Testis (tissue), 3 donors: Measurements from ENCODE around the gene SLC4A3. TPM values are rescaled to one million over a fixed set of nuclear protein-coding genes. Genes with fewer than 3 reads are reported as not detected.

Source experiments
- DNase-seq: peaks from one replicate; pipeline ENCODE4 v3.0.0-alpha.2; 2019
- H3K27ac ChIP-seq, 2 donors: fragments of 200-600 bp; sonication (generic); one replicate each; pipeline ENCODE4 v1.5.1; 2019
- H3K27me3 ChIP-seq: fragments of 200-600 bp; sonication (generic); one replicate; pipeline ENCODE4 v1.5.1; 2019
- H3K36me3 ChIP-seq: fragments of 200-600 bp; sonication (generic); one replicate; pipeline ENCODE4 v1.5.1; 2017; ENCODE audit warnings: low read depth; ENCODE audit errors: missing control alignments
- H3K4me1 ChIP-seq: fragments of 200-600 bp; sonication (generic); one replicate; pipeline ENCODE4 v1.5.1; 2019
- H3K4me3 ChIP-seq, 2 donors: fragments of 200-600 bp; sonication (generic); one replicate each; pipeline ENCODE4 v1.5.1; 2017 to 2019
- H3K9me3 ChIP-seq: fragments of 200-600 bp; sonication (generic); one replicate; pipeline ENCODE4 v1.5.1; 2017
- CTCF ChIP-seq, 3 experiments: fragments of 450-650 bp in 2 of 3; fragments of 200-600 bp in 1 of 3; sonication (generic) in 1 of 3; IDR thresholded peaks; one replicate each; pipeline ENCODE4 v1.5.1; 2016 to 2019; ENCODE audit warnings: antibody characterized with exemption in 3 of 3, mild to moderate bottlenecking in 2 of 3, moderate library complexity in 1 of 3
- POLR2A ChIP-seq: fragments of 450-650 bp; IDR thresholded peaks from one replicate; pipeline ENCODE4 v1.6.1; 2017; ENCODE audit warnings: antibody characterized with exemption, mild to moderate bottlenecking, moderate library complexity
- WGBS, 2 donors: methylation state at CpG; one replicate each; pipeline ENCODE4 v1.1.5; 2018; 5-methylcytosine and 5-hydroxymethylcytosine counted together
- intact Hi-C: fragments of 100-400 bp; cut with DNase I; formaldehyde crosslinking; loops from one replicate; pipeline ENCODE4 v1.15.1; 2023; ENCODE audit warnings: low total_unique reads
- polyA plus RNA-seq: library from polyadenylated mRNA; stranded (reverse); fragments of 350-450 nt; fragmentation: Illumina TruSeq; extraction: RNeasy Lipid Tissue Mini Kit (QIAGEN cat#74804); gene quantifications from one replicate; pipeline ENCODE4 v1.2.3, GENCODE V29; 2014; ENCODE audit warnings: low read depth, low replicate concordance; ENCODE audit not compliant: insufficient read depth
- total RNA-seq, 2 donors: library from RNA; depleted of rRNA; stranded (reverse); fragments of >200 nt; gene quantifications; one replicate each; pipeline ENCODE4 v1.2.3, GENCODE V29; 2016

The SLC4A3 gene
- total and polyA plus RNA-seq, 3 donors from 2014 or later, result 15.1 to 44.3 (median 31.3) TPM

- 87 to 92% methylated on average over 11 to 15 of the region's 15 CpGs for WGBS, 2 donors
- intact Hi-C loops, result no loop called here
- peak overlapping the region; percentile 84 to 90 for H3K27ac ChIP-seq
- no peaks in the 10 kb centered on the region for H3K27me3 ChIP-seq
- H3K9me3 ChIP-seq, result no peaks in the 10 kb centered on the region
- no peak overlapping the region for H3K4me3 ChIP-seq
- DNase-seq, result no peak
- H3K4me1 ChIP-seq, result peaks cover 53% of the 10 kb centered on the region
- H3K36me3 ChIP-seq, result no peaks in the 10 kb centered on the region
- TF ChIP-seq CTCF (IDR thresholded peaks at IDR 0.05) (no peak), POLR2A (no peak)
Observed at GRCh38 chr2:219612577-219613286, 14.7 kb upstream of the SLC4A3 start.

GRCh38 chr2:219613461-219614070 is 13.9 kb upstream of the SLC4A3 start:
- no peaks in the 10 kb centered on the region for H3K36me3 ChIP-seq
- TF ChIP-seq POLR2A (no peak), CTCF (IDR thresholded peaks at IDR 0.05) (no peak)
- H3K4me3 ChIP-seq, result no peak overlapping the region

GRCh38 chr2:219614076-219614860 is 13.2 kb upstream of the SLC4A3 start:
- Histone ChIP-seq H3K36me3 (no peaks in the 10 kb centered on the region), H3K27me3 (no peaks in the 10 kb centered on the region), H3K27ac (no peak overlapping the region), H3K4me3 (no peak overlapping the region), H3K9me3 (no peaks in the 10 kb centered on the region), H3K4me1 (peaks cover 46% of the 10 kb centered on the region)
- intact Hi-C loops, result no loop called here
- DNase-seq, result no peak
- 89 to 95% methylated on average over 8 to 11 of the region's 11 CpGs for WGBS, 2 donors
- TF ChIP-seq POLR2A (no peak), CTCF (IDR thresholded peaks at IDR 0.05) (no peak)

More at GRCh38 chr2:219613461-219614070, 13.9 kb upstream of the SLC4A3 start:
- Histone ChIP-seq H3K27ac (no peak overlapping the region), H3K4me1 (peaks cover 50% of the 10 kb centered on the region), H3K9me3 (no peaks in the 10 kb centered on the region), H3K27me3 (no peaks in the 10 kb centered on the region)
- intact Hi-C loops, result no loop called here
- WGBS, 2 donors, result 93 to 98% methylated on average over 9 of the region's 11 CpGs
- no peak for DNase-seq

- intact Hi-C loops, result no loop called here
- TF ChIP-seq CTCF (IDR thresholded peaks at IDR 0.05), result no peak
- TF ChIP-seq POLR2A, result no peak
- Histone ChIP-seq H3K9me3 (no peaks in the 10 kb centered on the region), H3K27me3 (no peaks in the 10 kb centered on the region), H3K36me3 (no peaks in the 10 kb centered on the region), H3K27ac (no peak overlapping the region), H3K4me3 (no peak overlapping the region), H3K4me1 (peaks cover 39% of the 10 kb centered on the region)
- no peak for DNase-seq
- 94 to 96% methylated on average over 8 to 11 of the region's 11 CpGs for WGBS, 2 donors
Observed at GRCh38 chr2:219615036-219615435, 12.4 kb upstream of the SLC4A3 start.
